Endothelial cell of umbilical vein (primary cell): ENCODE results near the gene DYNLT2.

Experiments used
- CTCF ChIP-seq, 2 donors: IDR thresholded peaks; 1 replicate in 1 of 2; 2 replicates in 1 of 2; pipeline ENCODE4 v1.5.1; 2011; ENCODE audit warnings: low read length in 2 of 2, mild to moderate bottlenecking in 2 of 2, moderate library complexity in 2 of 2, control low read depth in 1 of 2, inconsistent platforms in 1 of 2, low read depth in 1 of 2; ENCODE audit not compliant: insufficient read depth in 1 of 2; ENCODE audit errors: extremely low read depth in 1 of 2
- EZH2 ChIP-seq: IDR thresholded peaks from 2 replicates; pipeline ENCODE4 v1.6.1; 2012; ENCODE audit warnings: borderline replicate concordance, low read depth, mild to moderate bottlenecking, moderate library complexity, low read length, inconsistent platforms; ENCODE audit not compliant: severe bottlenecking
- JUN ChIP-seq: IDR thresholded peaks from 2 replicates; pipeline ENCODE4 v1.6.1; 2011; ENCODE audit warnings: borderline replicate concordance, low read depth; ENCODE audit not compliant: insufficient read length, insufficient read depth
- MAX ChIP-seq: IDR thresholded peaks from 2 replicates; pipeline ENCODE4 v1.6.1; 2011; ENCODE audit not compliant: insufficient read depth, insufficient read length
- MYC ChIP-seq: IDR thresholded peaks from one replicate; pipeline ENCODE4 v1.6.1; 2011; ENCODE audit warnings: mild to moderate bottlenecking, low read depth, low read length
- POLR2A ChIP-seq: IDR thresholded peaks from 2 replicates; pipeline ENCODE4 v1.6.1; 2012; ENCODE audit warnings: low read depth, mild to moderate bottlenecking, control low read depth, low read length
- POLR2AphosphoS5 ChIP-seq: IDR thresholded peaks from 2 replicates; pipeline ENCODE4 v1.6.1; 2012; ENCODE audit warnings: low read depth, mild to moderate bottlenecking, control low read depth, low read length, moderate library complexity; ENCODE audit not compliant: insufficient read depth

DNA sequence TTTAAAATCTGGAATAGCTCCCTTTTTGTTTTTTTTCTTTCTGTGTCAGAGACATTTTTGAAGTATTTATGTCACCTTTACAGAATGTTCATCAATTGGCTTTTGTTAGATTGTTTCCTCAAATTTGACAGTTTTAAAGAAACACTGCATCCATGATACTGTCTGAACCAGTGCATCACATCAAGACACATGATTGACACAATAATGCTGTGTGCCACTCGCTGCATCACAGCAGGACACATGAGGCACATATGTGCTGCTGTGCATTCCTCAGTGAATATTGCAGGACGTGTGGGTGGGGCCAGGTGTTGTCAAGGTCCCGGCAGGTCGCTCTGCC lies 37.4 kb upstream of the DYNLT2 start:
- no peak for TF ChIP-seq MAX
- no peak for TF ChIP-seq EZH2
- no peak for TF ChIP-seq POLR2A
- TF ChIP-seq CTCF (IDR thresholded peaks at IDR 0.05; ENCODE audit: extremely low read depth in 1 of 2, insufficient read depth in 1 of 2, low read depth in 1 of 2, low read length in 2 of 2), result no peak
- no peak for TF ChIP-seq POLR2AphosphoS5
- TF ChIP-seq JUN, result no peak
- no peak for TF ChIP-seq MYC
